ENCODE measurements around the gene KLK11.

GRCh38 chr19:51029718-51030117 lies 3.3 kb upstream of the KLK11 start:
- TF ChIP-seq POLR2A (IDR thresholded peaks at IDR 0.05) (no peak), CTCF (IDR thresholded peaks at IDR 0.05) (no peak), POLR2AphosphoS5 (IDR thresholded peaks at IDR 0.05) (no peak)
